OCI-LY1 (cell line): ENCODE results near the gene FUOM.

Source experiments
- EZH2 ChIP-seq: fragments of 200-600 bp; sonication (generic), shearing (Covaris generic); IDR thresholded peaks from 2 replicates; pipeline ENCODE4 v1.8.0; 2017; ENCODE audit warnings: borderline replicate concordance, mixed run types, mild to moderate bottlenecking, antibody characterized with exemption, low read length, moderate library complexity, mixed read lengths
- TF ChIP-seq, protein P1 (sequence below): fragments of 200-600 bp; sonication (generic), shearing (Covaris generic); IDR thresholded peaks from 2 replicates; pipeline ENCODE4 v1.5.1; 2017; ENCODE audit warnings: mild to moderate bottlenecking, antibody characterized with exemption, low read length, moderate library complexity, mixed read lengths

GRCh38 chr10:133375357-133376115 lies 17.7 kb upstream of the FUOM start:
- TF ChIP-seq, protein P1, sequence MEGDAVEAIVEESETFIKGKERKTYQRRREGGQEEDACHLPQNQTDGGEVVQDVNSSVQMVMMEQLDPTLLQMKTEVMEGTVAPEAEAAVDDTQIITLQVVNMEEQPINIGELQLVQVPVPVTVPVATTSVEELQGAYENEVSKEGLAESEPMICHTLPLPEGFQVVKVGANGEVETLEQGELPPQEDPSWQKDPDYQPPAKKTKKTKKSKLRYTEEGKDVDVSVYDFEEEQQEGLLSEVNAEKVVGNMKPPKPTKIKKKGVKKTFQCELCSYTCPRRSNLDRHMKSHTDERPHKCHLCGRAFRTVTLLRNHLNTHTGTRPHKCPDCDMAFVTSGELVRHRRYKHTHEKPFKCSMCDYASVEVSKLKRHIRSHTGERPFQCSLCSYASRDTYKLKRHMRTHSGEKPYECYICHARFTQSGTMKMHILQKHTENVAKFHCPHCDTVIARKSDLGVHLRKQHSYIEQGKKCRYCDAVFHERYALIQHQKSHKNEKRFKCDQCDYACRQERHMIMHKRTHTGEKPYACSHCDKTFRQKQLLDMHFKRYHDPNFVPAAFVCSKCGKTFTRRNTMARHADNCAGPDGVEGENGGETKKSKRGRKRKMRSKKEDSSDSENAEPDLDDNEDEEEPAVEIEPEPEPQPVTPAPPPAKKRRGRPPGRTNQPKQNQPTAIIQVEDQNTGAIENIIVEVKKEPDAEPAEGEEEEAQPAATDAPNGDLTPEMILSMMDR: no peak
- TF ChIP-seq EZH2: no peak
